NK-92 (cell line): ENCODE results near the gene DHX58.
"Not testable (repeated sequence)": the region's sequence is repeated elsewhere in the genome, so short reads cannot be mapped to it uniquely, and the experiment has no call there.

Experiments
- DNase-seq: peaks from one replicate; lab custom pipeline; 2025; ENCODE audit not compliant: unreplicated experiment; lab: John Stamatoyannopoulos, UW

DHX58 gene

GRCh38 chr17:42112552-42113176 is at the start of gene DHX58:
Gene DHX58 (minus strand): TSS chr17:42112714. CDS start chr17:42111892, 822 bp downstream.
- no peak for DNase-seq

- DNase-seq = no peak
Measured at GRCh38 chr17:42160531-42160910, 48.0 kb upstream of the DHX58 start.

GRCh38 chr17:42159796-42160530 is 47.4 kb upstream of the DHX58 start:
- DNase-seq = no peak

GRCh38 chr17:42155614-42156045 is 43.1 kb upstream of the DHX58 start:
- DNase-seq = no peak

GRCh38 chr17:42153919-42154742 is 41.6 kb upstream of the DHX58 start:
- no peak for DNase-seq

GRCh38 chr17:42146911-42147607 is 34.5 kb upstream of the DHX58 start:
- DNase-seq = no peak

GRCh38 chr17:42143138-42143537 is 30.6 kb upstream of the DHX58 start:
- DNase-seq = not testable (repeated sequence)

GRCh38 chr17:42142371-42142896 is 29.9 kb upstream of the DHX58 start:
- no peak for DNase-seq

GRCh38 chr17:42141382-42141781 is 28.9 kb upstream of the DHX58 start:
- DNase-seq = no peak

GRCh38 chr17:42140690-42141089 is 28.2 kb upstream of the DHX58 start:
- DNase-seq = not testable (repeated sequence)

GRCh38 chr17:42138749-42139492 is 26.4 kb upstream of the DHX58 start:
- DNase-seq = no peak

- no peak for DNase-seq
Measured at GRCh38 chr17:42136654-42137051, 24.1 kb upstream of the DHX58 start.

GRCh38 chr17:42135664-42136653 is 23.4 kb upstream of the DHX58 start:
- no peak for DNase-seq

GRCh38 chr17:42135151-42135550 is 22.6 kb upstream of the DHX58 start:
- DNase-seq = no peak

- no peak for DNase-seq
Measured at GRCh38 chr17:42133461-42134041, 21.0 kb upstream of the DHX58 start.

- DNase-seq = no peak
Measured at GRCh38 chr17:42132941-42133340, 20.4 kb upstream of the DHX58 start.

GRCh38 chr17:42131981-42132432 is 19.5 kb upstream of the DHX58 start:
- no peak for DNase-seq

GRCh38 chr17:42131232-42131631 is 18.7 kb upstream of the DHX58 start:
- DNase-seq = no peak
